Renal pelvis (tissue), 3 donors: Measurements from ENCODE around the gene ABHD12. TPM values are rescaled to one million over a fixed set of nuclear protein-coding genes. Genes with fewer than 3 reads are reported as not detected.

ENCODE experiments used
- polyA plus RNA-seq, 3 donors: library from polyadenylated mRNA; unstranded; fragments of 120-200 nt; gene quantifications; one replicate each; pipeline ENCODE4 v1.2.1, GENCODE V29; 2013; ENCODE audit not compliant: insufficient read length in 3 of 3

The ABHD12 gene
- polyA plus RNA-seq, 3 donors, result 43.2 to 54.4 (median 45.2) TPM

Other genes starting within 250 kb of the ABHD12 start
- gene ENTPD6, start 195.1 kb downstream of the ABHD12 start, polyA plus RNA-seq, result 10 to 100 TPM; 45.4 to 55.6 (median 51.1) TPM
- gene PYGB, start 142.8 kb downstream of the ABHD12 start, polyA plus RNA-seq, result 10 to 100 TPM; 48.4 to 59.9 (median 51.8) TPM
- gene GINS1, start 16.8 kb upstream of the ABHD12 start, polyA plus RNA-seq, result 10 to 100 TPM; 18.1 to 27.1 (median 21.0) TPM
- 10 to 100 TPM; 40.1 to 57.0 (median 56.6) TPM for gene NINL, start 194.7 kb upstream of the ABHD12 start, polyA plus RNA-seq
- gene NANP, start 233.2 kb upstream of the ABHD12 start, polyA plus RNA-seq, result 1 to 10 TPM; 5.4 to 6.3 (median 5.8) TPM